ENCODE results near the gene DEDD.

Gene DEDD

GRCh38 chr1:161153176-161153575 is 20.7 kb upstream of the DEDD start:
- peaks cover 12% of the 10 kb centered on the region for H3K36me3 ChIP-seq (ENCODE audit: insufficient read depth, low read length)
- peak overlapping the region; percentile 99 for H2AFZ ChIP-seq (ENCODE audit: low read depth, low read length)
- H3K79me2 ChIP-seq (ENCODE audit: insufficient read depth, low read length): peaks cover 23% of the 10 kb centered on the region
- H3K4me3 ChIP-seq (ENCODE audit: low read depth in 1 of 2, low read length in 2 of 2): peak overlapping the region; percentile 80 to 82; a peak in 3 of 4 replicates
- DNase-seq (no peak), ATAC-seq (ENCODE audit: insufficient read depth, low read depth) (peak; percentile 27)
- H3K4me2 ChIP-seq (ENCODE audit: insufficient read depth, low read length): peak overlapping the region; percentile 75
- no peaks in the 10 kb centered on the region for H3K27me3 ChIP-seq (ENCODE audit: insufficient read depth, low read length, poor library complexity)
- H3K4me1 ChIP-seq (ENCODE audit: insufficient read depth, low read length): peaks cover 28% of the 10 kb centered on the region
- no peaks in the 10 kb centered on the region for H3K9me3 ChIP-seq (ENCODE audit: insufficient read depth, low read length, severe bottlenecking)
- peak overlapping the region; percentile 84 for H3K9ac ChIP-seq (ENCODE audit: low read depth, low read length)
- TF ChIP-seq, protein P1, sequence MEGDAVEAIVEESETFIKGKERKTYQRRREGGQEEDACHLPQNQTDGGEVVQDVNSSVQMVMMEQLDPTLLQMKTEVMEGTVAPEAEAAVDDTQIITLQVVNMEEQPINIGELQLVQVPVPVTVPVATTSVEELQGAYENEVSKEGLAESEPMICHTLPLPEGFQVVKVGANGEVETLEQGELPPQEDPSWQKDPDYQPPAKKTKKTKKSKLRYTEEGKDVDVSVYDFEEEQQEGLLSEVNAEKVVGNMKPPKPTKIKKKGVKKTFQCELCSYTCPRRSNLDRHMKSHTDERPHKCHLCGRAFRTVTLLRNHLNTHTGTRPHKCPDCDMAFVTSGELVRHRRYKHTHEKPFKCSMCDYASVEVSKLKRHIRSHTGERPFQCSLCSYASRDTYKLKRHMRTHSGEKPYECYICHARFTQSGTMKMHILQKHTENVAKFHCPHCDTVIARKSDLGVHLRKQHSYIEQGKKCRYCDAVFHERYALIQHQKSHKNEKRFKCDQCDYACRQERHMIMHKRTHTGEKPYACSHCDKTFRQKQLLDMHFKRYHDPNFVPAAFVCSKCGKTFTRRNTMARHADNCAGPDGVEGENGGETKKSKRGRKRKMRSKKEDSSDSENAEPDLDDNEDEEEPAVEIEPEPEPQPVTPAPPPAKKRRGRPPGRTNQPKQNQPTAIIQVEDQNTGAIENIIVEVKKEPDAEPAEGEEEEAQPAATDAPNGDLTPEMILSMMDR (IDR thresholded peaks at IDR 0.05; ENCODE audit: borderline replicate concordance, extremely low read depth, low read length, poor library complexity, severe bottlenecking): no peak
- TF ChIP-seq EZH2 (IDR thresholded peaks at IDR 0.05; ENCODE audit: borderline replicate concordance, low read depth, low read length, severe bottlenecking): no peak
- no peaks in the 10 kb centered on the region for H4K20me1 ChIP-seq (ENCODE audit: insufficient read depth, low read length)
- peak overlapping the region; percentile 100 for H3K27ac ChIP-seq (ENCODE audit: low read length)

DNA sequence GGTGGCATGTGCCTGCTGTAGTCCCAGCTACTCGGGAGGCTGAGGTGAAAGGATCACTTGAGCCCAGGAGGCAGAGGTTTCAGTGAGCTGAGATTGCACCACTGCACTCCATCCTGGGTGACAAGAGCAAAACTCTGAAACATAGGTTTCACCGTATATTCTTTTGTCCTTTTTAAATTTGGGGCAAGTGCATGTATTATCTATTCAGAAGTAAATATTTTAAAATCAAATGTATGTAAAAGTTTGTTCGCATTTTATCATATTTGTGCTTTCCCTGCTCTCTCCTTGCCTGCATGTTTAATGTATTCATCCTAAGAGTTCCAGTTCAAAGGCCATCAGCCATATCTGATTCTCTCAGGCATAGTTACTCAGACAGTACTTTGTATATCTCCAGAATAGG is 13.4 kb upstream of the DEDD start:
- Histone ChIP-seq H3K27ac (ENCODE audit: low read length) (no peak overlapping the region), H4K20me1 (ENCODE audit: insufficient read depth, low read length) (no peaks in the 10 kb centered on the region), H3K4me3 (ENCODE audit: low read depth in 1 of 2, low read length in 2 of 2) (no peak overlapping the region), H2AFZ (ENCODE audit: low read depth, low read length) (no peak overlapping the region), H3K4me1 (ENCODE audit: insufficient read depth, low read length) (no peaks in the 10 kb centered on the region), H3K4me2 (ENCODE audit: insufficient read depth, low read length) (no peak overlapping the region), H3K36me3 (ENCODE audit: insufficient read depth, low read length) (no peaks in the 10 kb centered on the region), H3K9ac (ENCODE audit: low read depth, low read length) (no peak overlapping the region), H3K79me2 (ENCODE audit: insufficient read depth, low read length) (no peaks in the 10 kb centered on the region), H3K9me3 (ENCODE audit: insufficient read depth, low read length, severe bottlenecking) (no peaks in the 10 kb centered on the region), H3K27me3 (ENCODE audit: insufficient read depth, low read length, poor library complexity) (no peaks in the 10 kb centered on the region)
- ATAC-seq (ENCODE audit: insufficient read depth, low read depth) (no peak), DNase-seq (no peak)
- TF ChIP-seq EZH2 (IDR thresholded peaks at IDR 0.05; ENCODE audit: borderline replicate concordance, low read depth, low read length, severe bottlenecking): no peak
- TF ChIP-seq, protein P1 (IDR thresholded peaks at IDR 0.05; ENCODE audit: borderline replicate concordance, extremely low read depth, low read length, poor library complexity, severe bottlenecking): no peak

DNA sequence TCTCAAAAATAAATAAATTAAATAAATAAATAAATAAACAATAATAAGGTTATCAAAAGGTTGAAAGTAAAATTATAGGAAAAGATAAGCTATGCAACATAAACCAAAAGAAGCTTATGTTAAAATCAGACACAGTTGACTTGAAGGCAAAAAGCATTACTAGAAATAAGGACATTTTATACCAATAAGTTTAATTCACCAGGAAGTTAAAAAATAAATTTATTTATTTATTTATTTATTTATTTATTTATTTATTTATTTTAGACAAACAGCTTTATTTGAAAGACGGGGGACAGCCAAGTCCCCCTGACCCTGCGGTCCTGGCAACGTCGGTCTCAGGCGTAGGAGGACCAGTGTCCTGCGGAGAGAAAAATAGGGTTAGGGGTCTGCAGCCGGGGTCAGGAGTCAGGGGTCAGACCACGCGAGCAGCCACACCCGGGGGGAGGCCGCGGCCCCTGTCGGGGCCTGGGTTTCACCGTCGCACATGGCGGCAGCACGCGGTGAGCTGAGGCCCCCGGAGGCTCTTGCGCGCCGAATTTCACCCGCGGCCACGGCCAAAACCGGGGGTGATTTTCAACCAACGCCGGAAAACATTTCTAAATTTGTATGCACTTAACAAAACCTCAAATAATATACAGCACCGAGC is 8.4 kb upstream of the DEDD start:
- Histone ChIP-seq H2AFZ (ENCODE audit: low read depth, low read length) (no peak overlapping the region), H3K9ac (ENCODE audit: low read depth, low read length) (no peak overlapping the region), H3K4me2 (ENCODE audit: insufficient read depth, low read length) (no peak overlapping the region), H3K4me3 (ENCODE audit: low read depth in 1 of 2, low read length in 2 of 2) (no peak overlapping the region), H3K9me3 (ENCODE audit: insufficient read depth, low read length, severe bottlenecking) (no peaks in the 10 kb centered on the region), H4K20me1 (ENCODE audit: insufficient read depth, low read length) (no peaks in the 10 kb centered on the region), H3K4me1 (ENCODE audit: insufficient read depth, low read length) (no peaks in the 10 kb centered on the region), H3K79me2 (ENCODE audit: insufficient read depth, low read length) (0 out of 2 replicates have a peak, but pooled peaks cover under 1% of the 10 kb centered on the region), H3K27me3 (ENCODE audit: insufficient read depth, low read length, poor library complexity) (no peaks in the 10 kb centered on the region), H3K27ac (ENCODE audit: low read length) (no peak overlapping the region), H3K36me3 (ENCODE audit: insufficient read depth, low read length) (peaks cover 5% of the 10 kb centered on the region)
- TF ChIP-seq EZH2 (IDR thresholded peaks at IDR 0.05; ENCODE audit: borderline replicate concordance, low read depth, low read length, severe bottlenecking): no peak
- TF ChIP-seq, protein P1 (IDR thresholded peaks at IDR 0.05; ENCODE audit: borderline replicate concordance, extremely low read depth, low read length, poor library complexity, severe bottlenecking): no peak
- ATAC-seq (ENCODE audit: insufficient read depth, low read depth): no peak
- DNase-seq: no peak
